ENCODE data around the gene CBFA2T3.
"Not testable (repeated sequence)": the region's sequence is repeated elsewhere in the genome, so short reads cannot be mapped to it uniquely, and the experiment has no call there.

The CBFA2T3 gene

GRCh38 chr16:88977018-88977811 is at the start of gene CBFA2T3:
TSS of gene CBFA2T3 (minus strand) at chr16:88977207. CDS start at chr16:88976807, 400 bp downstream.
- DNase-seq = no peak

GRCh38 chr16:89026121-89026612 is 49.2 kb upstream of the CBFA2T3 start:
- DNase-seq = no peak

DNA sequence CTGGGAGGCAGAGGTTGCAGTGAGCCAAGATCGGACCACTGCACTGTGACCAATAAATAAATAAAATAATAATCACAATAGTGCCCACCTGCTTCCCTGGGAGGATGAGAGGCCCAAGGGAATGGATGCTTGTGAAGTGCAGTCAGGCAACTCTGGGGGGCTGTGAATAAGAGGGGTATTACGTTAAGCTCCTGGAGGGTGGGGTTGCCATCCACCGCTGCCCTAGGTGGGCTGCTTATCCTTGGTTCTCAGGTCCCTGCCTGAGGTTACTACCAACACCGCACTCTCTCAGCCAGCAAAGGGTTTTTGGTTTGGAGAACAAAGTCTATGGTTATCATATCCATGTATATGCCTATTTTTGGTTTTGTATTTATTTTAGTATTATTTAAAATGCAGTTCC is 48.6 kb upstream of the CBFA2T3 start:
- no peak for DNase-seq

- DNase-seq = no peak
These were observed 47.6 kb upstream of the CBFA2T3 start for GRCh38 chr16:89024546-89025060.

DNA sequence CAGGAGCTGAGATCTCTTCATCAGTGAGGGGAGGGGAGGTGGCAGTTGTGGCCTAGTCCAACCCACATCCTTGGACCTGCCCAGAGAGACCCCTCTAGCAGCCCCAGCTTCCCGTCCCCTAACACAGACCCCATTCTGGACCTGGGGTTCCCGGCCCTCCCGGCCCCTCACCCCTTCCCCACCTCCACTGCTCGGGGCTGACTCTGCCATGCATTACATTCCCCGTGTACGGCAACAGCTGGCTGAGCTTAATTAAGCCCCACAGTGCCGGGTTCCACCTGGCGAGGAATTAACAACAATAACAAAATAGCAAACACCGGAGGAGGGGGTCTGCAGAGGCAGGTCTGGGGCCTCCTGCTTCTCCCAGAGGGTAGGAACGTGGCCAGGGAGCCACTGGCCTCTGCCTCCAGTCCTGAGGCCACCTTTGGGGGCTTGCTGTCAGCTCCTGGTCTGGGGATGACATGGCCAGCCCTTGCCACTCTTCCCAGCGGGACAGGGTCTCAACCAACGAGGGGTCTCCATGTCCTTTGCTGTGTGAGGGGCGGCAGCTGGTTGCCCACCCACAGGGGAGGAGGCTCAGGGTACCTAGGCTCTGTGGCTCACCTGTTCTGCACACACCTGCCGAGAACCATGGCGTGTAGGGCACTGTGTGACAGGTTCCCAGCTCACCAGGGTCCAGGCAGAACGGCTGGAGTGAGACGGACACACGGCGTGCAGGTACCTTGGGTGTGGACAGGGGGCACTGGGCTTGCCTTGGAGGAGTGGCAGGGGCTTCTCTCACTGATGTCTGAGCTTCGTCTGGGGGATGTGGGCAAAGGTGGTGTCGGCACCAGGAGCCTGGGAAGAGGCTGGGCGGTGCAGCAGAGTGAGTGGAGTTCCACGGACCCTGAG is 46.9 kb upstream of the CBFA2T3 start:
- DNase-seq = no peak

GRCh38 chr16:89023151-89023551 is 46.1 kb upstream of the CBFA2T3 start:
- DNase-seq = no peak

DNA sequence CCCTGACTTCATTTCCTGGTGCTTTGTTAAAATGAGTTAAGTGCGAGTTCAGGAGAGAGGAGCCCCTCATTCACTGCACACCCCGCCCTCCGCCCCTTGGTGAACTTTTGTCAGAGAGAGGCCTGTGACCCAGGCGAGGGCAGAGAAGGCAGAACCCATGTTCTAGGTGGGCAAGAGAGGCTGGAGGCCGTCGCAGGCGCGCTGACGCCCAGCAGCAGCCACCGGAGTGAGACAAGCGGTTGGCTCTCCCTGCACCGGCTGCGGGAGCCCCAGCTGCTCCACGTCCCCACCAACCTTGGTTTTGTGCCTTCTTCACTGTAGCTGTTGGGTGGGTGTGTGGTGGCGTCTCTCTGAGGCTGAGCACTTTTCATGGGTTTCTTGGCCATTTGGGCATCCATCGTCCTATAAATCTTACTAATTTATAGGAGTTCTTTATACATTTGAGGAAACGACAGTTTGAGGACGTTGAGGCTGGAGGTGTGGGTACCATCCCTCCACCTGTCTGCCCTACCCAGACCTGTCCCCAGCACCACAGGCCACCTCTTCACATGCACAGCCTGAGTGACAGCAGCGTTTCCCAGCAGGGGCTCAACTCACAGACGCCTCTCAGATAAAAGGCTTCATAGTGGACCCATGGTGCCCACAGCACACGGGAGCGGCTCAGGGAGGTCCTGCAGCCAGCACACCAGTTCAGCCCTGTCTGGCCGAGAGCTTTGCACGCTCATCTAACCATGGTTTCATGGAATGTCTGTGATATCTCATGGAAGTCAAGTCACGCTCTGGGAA is 45.2 kb upstream of the CBFA2T3 start:
- DNase-seq = no peak

- DNase-seq = no peak
These were observed 44.1 kb upstream of the CBFA2T3 start for GRCh38 chr16:89020925-89021595.

DNA sequence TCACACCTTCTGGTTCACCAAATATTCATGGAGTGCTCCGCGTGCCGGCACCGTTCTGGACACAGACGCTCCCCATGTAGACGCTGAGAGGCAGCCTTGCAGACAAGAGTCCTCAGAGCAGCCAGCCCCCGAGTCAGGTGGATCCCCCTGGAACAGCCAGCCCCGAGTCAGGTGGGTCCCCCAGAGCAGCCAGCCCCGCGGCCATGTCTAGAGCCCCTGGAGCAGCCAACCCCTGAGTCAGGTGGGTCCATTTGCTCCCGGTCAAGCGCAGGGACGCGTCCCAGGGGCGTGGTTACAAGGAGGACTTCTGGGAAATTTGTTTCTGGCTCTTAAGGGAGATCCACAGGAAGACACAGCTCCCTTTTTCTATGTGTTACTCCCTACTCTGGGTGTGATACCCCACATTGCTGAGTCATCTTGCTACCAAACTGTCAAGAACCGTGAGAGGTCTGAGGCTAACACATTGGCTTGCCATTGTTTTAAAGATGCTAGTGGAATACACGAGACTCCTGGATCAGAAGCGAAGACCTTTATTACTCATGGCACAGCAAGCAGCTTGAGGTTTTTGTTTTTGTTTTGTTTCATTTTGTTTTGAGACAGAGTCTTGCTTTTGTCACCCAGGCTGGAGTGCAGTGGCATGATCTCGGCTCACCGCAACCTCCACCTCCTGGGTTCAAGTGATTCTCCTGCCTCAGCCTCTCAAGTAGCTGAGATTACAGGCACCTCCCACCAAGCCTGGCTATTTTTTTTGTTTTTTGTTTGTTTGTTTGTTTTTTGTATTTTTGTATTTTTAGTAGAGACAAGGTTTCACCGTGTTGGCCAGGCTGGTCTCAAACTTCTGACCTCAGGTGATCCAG is 43.3 kb upstream of the CBFA2T3 start:
- DNase-seq = no peak

GRCh38 chr16:89019511-89019910 is 42.5 kb upstream of the CBFA2T3 start:
- no peak for DNase-seq

DNA sequence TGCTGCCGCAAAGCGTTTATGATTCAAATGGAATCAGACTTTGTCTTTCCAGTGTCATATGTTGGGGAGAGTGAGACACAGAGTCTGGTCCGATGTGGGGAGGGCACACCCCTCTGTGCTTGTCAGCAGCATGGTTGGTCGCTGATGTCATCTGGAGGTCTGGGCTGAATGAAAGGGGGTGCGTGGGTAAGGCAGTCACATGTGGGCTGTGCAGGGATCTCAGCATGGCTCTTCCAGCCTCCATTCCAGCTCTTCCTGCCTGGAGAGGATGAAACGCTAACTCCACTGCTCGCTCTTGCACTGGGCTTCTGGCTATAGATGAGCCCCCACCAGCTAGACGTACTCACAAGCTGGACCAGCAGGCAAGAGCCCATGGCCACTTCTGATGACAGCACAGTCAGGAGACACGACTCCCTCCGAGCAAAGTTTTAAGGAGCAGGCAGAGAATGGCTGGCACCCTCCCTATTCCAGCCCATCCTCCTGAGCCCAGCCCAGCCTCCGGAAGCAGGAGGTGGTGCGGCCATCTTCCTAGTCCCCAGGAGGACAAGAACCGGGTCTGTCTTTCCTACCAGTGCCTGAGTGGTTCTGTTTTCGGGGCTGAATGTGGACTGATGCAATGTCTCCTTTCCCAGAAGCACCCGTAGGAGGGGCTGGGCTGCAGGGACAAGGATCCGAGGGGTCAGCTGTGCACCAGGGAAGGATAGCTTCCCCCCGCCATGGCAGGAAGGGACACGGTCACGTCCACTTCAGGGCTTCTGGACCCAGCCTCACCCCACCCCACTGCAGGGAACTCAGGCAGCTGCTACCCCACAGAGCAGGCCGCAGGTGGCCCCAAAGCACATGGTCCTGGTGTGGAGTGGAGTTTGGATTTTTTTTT is 41.5 kb upstream of the CBFA2T3 start:
- DNase-seq = no peak

DNA sequence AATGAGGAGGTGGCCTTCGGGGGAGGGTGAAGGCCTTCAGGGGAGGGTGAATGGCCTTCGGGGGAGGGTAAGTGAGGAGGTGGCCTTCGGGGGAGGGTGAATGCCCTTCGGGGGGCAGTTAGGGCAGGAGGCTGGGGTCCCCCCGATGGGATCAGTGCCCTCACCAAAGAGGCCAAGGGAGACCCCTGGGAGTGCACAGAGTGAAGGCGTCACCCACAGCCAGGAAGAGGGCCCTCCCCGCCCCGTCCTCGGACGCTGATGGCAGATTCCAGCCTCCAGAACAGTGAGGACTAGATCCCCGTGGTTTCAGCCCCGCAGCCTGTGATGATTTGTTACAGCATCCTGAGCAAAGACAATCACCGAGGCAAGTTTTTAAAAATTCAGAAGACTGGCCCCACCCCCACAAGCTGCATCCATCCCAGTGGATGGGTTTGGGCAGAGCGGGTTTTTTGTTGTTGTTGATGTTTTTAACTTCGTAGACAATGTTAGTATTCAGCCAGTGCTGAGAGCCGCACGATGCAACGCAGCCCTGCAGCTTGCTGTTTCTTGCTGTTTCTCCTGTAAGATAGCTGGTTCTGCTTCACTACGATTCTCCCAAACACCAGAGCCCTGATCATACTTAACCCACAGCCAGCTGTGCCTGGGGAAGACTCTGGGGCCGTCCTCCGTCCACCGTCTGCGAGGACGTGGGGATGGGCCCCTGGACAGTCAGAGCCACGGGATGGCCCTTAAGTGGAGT is 40.7 kb upstream of the CBFA2T3 start:
- no peak for DNase-seq

GRCh38 chr16:89016561-89016960 is 39.6 kb upstream of the CBFA2T3 start:
- not testable (repeated sequence) for DNase-seq

- DNase-seq = no peak
These were observed 38.4 kb upstream of the CBFA2T3 start for GRCh38 chr16:89015271-89015859.

DNA sequence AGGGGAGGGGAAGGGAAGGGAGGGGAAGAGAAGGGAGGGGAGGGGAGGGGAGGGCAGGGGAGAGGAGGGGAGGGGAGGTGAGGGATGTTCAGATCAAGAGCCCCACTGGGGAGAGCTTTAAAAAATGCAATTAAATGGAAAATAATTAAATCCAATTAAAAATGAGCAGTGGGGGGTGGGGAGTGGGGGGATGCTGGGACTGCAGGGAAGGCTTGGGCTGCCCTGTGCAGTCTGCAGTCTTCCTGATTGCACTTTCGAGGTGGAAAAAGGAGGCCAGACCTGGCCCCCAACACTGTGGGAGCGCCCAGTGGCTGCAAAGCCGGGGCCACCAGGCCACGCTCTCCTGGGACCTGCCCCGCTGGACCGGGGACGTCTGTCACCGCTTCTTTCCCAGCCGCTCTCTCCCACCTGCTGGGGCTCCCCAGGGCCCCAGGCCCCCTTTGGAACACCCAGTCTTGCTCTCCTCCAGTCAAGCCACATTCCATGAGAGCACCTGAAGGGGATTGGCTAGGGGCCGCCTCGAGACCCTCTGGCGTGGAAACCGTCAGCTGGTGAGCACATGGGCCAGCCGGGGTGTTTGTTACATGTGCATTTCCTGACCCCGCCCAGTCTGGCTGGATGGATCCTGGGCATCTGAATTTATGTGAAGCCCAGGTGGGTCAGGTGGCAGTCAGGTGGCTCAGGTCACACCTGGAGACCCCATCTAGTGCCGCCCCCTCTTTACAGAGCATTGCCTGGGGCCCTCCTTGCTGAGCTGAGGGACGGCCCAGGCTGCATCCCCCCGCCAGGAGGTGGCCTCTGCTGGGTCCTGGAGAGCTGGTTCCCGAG is 37.6 kb upstream of the CBFA2T3 start:
- DNase-seq = no peak

GRCh38 chr16:89013692-89014402 is 36.8 kb upstream of the CBFA2T3 start:
- no peak for DNase-seq

DNA sequence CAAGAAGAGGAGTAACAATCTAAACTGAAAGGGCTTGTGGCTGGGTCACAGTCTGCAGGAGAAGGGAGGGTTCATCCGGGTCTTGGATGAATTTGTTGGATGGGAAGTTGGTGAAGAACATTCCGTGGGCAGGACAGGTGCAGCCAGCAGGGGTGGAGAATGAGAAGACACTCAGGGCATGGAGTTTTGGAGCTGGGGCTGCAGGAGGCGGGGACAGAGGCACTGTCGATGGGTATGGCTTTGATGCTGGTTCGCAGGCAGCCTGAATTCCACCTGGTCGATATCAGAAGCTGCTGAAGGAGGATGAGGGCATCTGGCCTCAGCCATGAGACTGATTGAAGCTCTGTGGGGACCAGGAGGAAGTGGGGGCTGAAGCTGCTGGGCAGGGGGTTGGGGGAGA is 36.1 kb upstream of the CBFA2T3 start:
- no peak for DNase-seq
